B cell (primary cell): Measurements from ENCODE around the gene DAP. TPM values are rescaled to one million over a fixed set of nuclear protein-coding genes. Genes with fewer than 3 reads are reported as not detected.

Experiments used
- ATAC-seq: fragments of 200-7000 bp; cut with Tn5 transposase; one replicate; pipeline ENCODE4 v1.10.0; 2021; ENCODE audit warnings: low read depth, mild to moderate bottlenecking, moderate number of reproducible peaks, moderate library complexity
- CTCF ChIA-PET: fragments of 350-600 bp; sonication (Branson Sonifier 250); formaldehyde crosslinking; loops from one replicate; lab custom pipeline; 2021; ENCODE audit warnings: antibody characterized with exemption, inconsistent platforms; lab: Charles Lee
- POLR2A ChIA-PET: fragments of 350-600 bp; sonication (Branson Sonifier 250); formaldehyde crosslinking; loops from one replicate; lab custom pipeline; 2021; ENCODE audit warnings: antibody characterized with exemption; lab: Charles Lee
- DNase-seq: peaks from one replicate; pipeline ENCODE4 v3.0.0; 2013
- H2AFZ ChIP-seq: 2 replicates; pipeline ENCODE4 v1.6.1; 2012; ENCODE audit warnings: mild to moderate bottlenecking, low read depth, low read length; ENCODE audit not compliant: insufficient read depth, poor library complexity, severe bottlenecking
- H3K27ac ChIP-seq, 2 donors: 1 replicate in 1 of 2; 2 replicates in 1 of 2; pipeline ENCODE4 v1.5.1; 2012 to 2013; ENCODE audit warnings: low read length in 2 of 2, mild to moderate bottlenecking in 2 of 2, moderate library complexity in 1 of 2
- H3K27me3 ChIP-seq, 4 experiments: fragments of 200-600 bp in 1 of 4; sonication (generic) in 1 of 4; replicated peaks in 1 of 4; 1 replicate in 2 of 4; 2 replicates in 2 of 4; pipeline versions ENCODE4 v1.6.1 to v1.7.0; 2013 to 2016; ENCODE audit warnings: low read length in 3 of 4, mild to moderate bottlenecking in 2 of 4, mixed read lengths in 1 of 4, moderate library complexity in 1 of 4; ENCODE audit not compliant: insufficient read depth in 4 of 4, control insufficient read depth in 3 of 4; ENCODE audit errors: control extremely low read depth in 1 of 4
- H3K36me3 ChIP-seq, 2 experiments: replicated peaks in 1 of 2; 1 replicate in 1 of 2; 2 replicates in 1 of 2; pipeline versions ENCODE4 v1.6.1 to v1.7.1; 2013; ENCODE audit warnings: low read length in 1 of 2; ENCODE audit not compliant: insufficient read depth in 2 of 2, control insufficient read depth in 1 of 2; ENCODE audit errors: control extremely low read depth in 1 of 2, extremely low read depth in 1 of 2
- H3K4me1 ChIP-seq, 2 donors: fragments of 200-600 bp in 1 of 2; sonication (generic) in 1 of 2; 1 replicate in 1 of 2; 2 replicates in 1 of 2; pipeline versions ENCODE4 v1.5.1 to v1.6.1; 2013 to 2017; ENCODE audit warnings: low read length in 2 of 2; ENCODE audit not compliant: control insufficient read depth in 2 of 2, insufficient read depth in 2 of 2
- H3K4me2 ChIP-seq: replicated peaks from 2 replicates; pipeline ENCODE3; 2012; ENCODE audit warnings: mild to moderate bottlenecking, low read depth, low read length; ENCODE audit not compliant: poor library complexity, severe bottlenecking
- H3K4me3 ChIP-seq, 5 experiments: fragments of 200-600 bp in 1 of 5; sonication (generic) in 1 of 5; 1 replicate in 3 of 5; 2 replicates in 2 of 5; pipeline versions ENCODE4 v1.5.1 to v1.7.0; 2011 to 2016; ENCODE audit warnings: low read length in 4 of 5, mild to moderate bottlenecking in 4 of 5, low read depth in 2 of 5, control low read depth in 1 of 5, moderate library complexity in 1 of 5; ENCODE audit not compliant: insufficient read depth in 1 of 5; ENCODE audit errors: control extremely low read depth in 1 of 5, extremely low read depth in 1 of 5
- H3K79me2 ChIP-seq: fragments of 200-600 bp; sonication (generic); one replicate; pipeline ENCODE4 v1.6.0; 2016; ENCODE audit warnings: low read length; ENCODE audit not compliant: control insufficient read depth, insufficient read depth
- H3K9ac ChIP-seq: fragments of 200-600 bp; sonication (generic); 2 replicates; pipeline ENCODE4 v1.6.1; 2017; ENCODE audit warnings: mild to moderate bottlenecking, low read length, moderate library complexity
- H3K9me3 ChIP-seq, 3 donors: one replicate each; pipeline versions ENCODE4 v1.6.1 to v1.7.1; 2013; ENCODE audit warnings: low read length in 2 of 3; ENCODE audit not compliant: control insufficient read depth in 2 of 3, insufficient read depth in 1 of 3; ENCODE audit errors: control extremely low read depth in 1 of 3
- H4K20me1 ChIP-seq: 2 replicates; pipeline ENCODE4 v1.6.0; 2012; ENCODE audit warnings: mild to moderate bottlenecking, low read length; ENCODE audit not compliant: insufficient read depth, control insufficient read depth, poor library complexity, severe bottlenecking
- H3K27ac Mint-ChIP-seq: one replicate; pipeline ENCODE4 v1.8.0; 2021; ENCODE audit warnings: mixed read lengths
- H3K27me3 Mint-ChIP-seq: one replicate; pipeline ENCODE4 v1.8.0; 2021; ENCODE audit warnings: mixed read lengths
- H3K4me1 Mint-ChIP-seq: one replicate; pipeline ENCODE4 v1.8.0; 2021; ENCODE audit warnings: mixed read lengths
- H3K4me3 Mint-ChIP-seq: one replicate; pipeline ENCODE4 v1.8.0; 2021; ENCODE audit warnings: mixed read lengths
- H3K9me3 Mint-ChIP-seq: one replicate; pipeline ENCODE4 v1.8.0; 2022; ENCODE audit warnings: mixed read lengths; ENCODE audit not compliant: insufficient read depth
- CTCF ChIP-seq: fragments of 200-600 bp; IDR thresholded peaks from one replicate; pipeline ENCODE4 v1.8.0; 2022; ENCODE audit warnings: antibody characterized with exemption, mild to moderate bottlenecking
- EZH2 ChIP-seq: IDR thresholded peaks from 2 replicates; pipeline ENCODE4 v1.6.1; 2012; ENCODE audit warnings: borderline replicate concordance, low read depth, mild to moderate bottlenecking, moderate library complexity, low read length; ENCODE audit not compliant: insufficient read depth, poor library complexity, severe bottlenecking
- WGBS: methylation state at CpG from one replicate; pipeline ENCODE4 v1.1.5; 2013; ENCODE audit warnings: missing lambda C conversion rate; ENCODE audit not compliant: insufficient coverage; 5-methylcytosine and 5-hydroxymethylcytosine counted together
- intact Hi-C: fragments of 100-400 bp; cut with micrococcal nuclease; formaldehyde crosslinking; loops from one replicate; pipeline ENCODE4 v1.10.0; 2022
- polyA plus RNA-seq: library from polyadenylated mRNA; depleted of rRNA; stranded (reverse); fragments of >200 nt; gene quantifications from 2 replicates; pipeline ENCODE4 v1.2.3, GENCODE V29; 2012
- total RNA-seq, 2 donors: library from RNA; stranded (reverse); fragments of 120-200 nt in 1 of 2; gene quantifications; 1 replicate in 1 of 2; 2 replicates in 1 of 2; pipeline versions ENCODE4 v1.2.3 to v1.2.4, GENCODE V29; 2013 to 2022

The DAP gene
- total and polyA plus RNA-seq, 2 donors (not counting 1 experiment from before 2014, with no cell fraction given): 42.6 to 49.8 TPM

- H3K4me1 ChIP-seq: no peaks in the 10 kb centered on the region
- no peak overlapping the region for H3K27ac ChIP-seq
- no peaks in the 10 kb centered on the region for H3K36me3 ChIP-seq
- TF ChIP-seq EZH2 (no peak), CTCF (no peak)
- peaks cover 10% of the 10 kb centered on the region for H3K27me3 Mint-ChIP-seq
- no peak overlapping the region for H3K4me3 ChIP-seq
- no peaks in the 10 kb centered on the region for H4K20me1 ChIP-seq
- ChIA-PET POLR2A (no interaction called here), CTCF (no interaction called here)
- H3K9me3 ChIP-seq: peaks cover 0 to 1% (median 0%) of the 10 kb centered on the region in 3 donors
- H3K79me2 ChIP-seq: no peaks in the 10 kb centered on the region
- WGBS: 72% methylated on average over 9 of the region's 9 CpGs
- no peaks in the 10 kb centered on the region for H3K27me3 ChIP-seq
- no peak overlapping the region for H3K4me3 Mint-ChIP-seq
- no peak overlapping the region for H2AFZ ChIP-seq
- no peaks in the 10 kb centered on the region for H3K9me3 Mint-ChIP-seq
- no peak for ATAC-seq
- H3K4me1 Mint-ChIP-seq: no peaks in the 10 kb centered on the region
- no peak overlapping the region for H3K27ac Mint-ChIP-seq
- H3K9ac ChIP-seq: no peak overlapping the region
- DNase-seq: no peak
- intact Hi-C loops: no loop called here
- no peak overlapping the region for H3K4me2 ChIP-seq
Observed at GRCh38 chr5:10801931-10802666, 41.1 kb upstream of the DAP start.

- H3K79me2 ChIP-seq: no peaks in the 10 kb centered on the region
- Mint-ChIP-seq H3K4me3 (no peak overlapping the region), H3K9me3 (no peaks in the 10 kb centered on the region), H3K4me1 (no peaks in the 10 kb centered on the region), H3K27ac (no peak overlapping the region), H3K27me3 (peaks cover 16% of the 10 kb centered on the region)
- no peaks in the 10 kb centered on the region for H4K20me1 ChIP-seq
- no peak for TF ChIP-seq CTCF
- no peak overlapping the region for H2AFZ ChIP-seq
- no peak overlapping the region for H3K9ac ChIP-seq
- ChIA-PET CTCF (no interaction called here), POLR2A (no interaction called here)
- DNase-seq (no peak), ATAC-seq (no peak)
- H3K4me2 ChIP-seq: no peak overlapping the region
- no peaks in the 10 kb centered on the region for H3K4me1 ChIP-seq
- intact Hi-C loops: no loop called here
- no peak overlapping the region for H3K27ac ChIP-seq
- peaks cover 0 to 1% (median 0%) of the 10 kb centered on the region in 3 donors for H3K9me3 ChIP-seq
- no peak overlapping the region for H3K4me3 ChIP-seq
- 82% methylated on average over 3 of the region's 3 CpGs for WGBS
- H3K27me3 ChIP-seq: no peaks in the 10 kb centered on the region
- no peaks in the 10 kb centered on the region for H3K36me3 ChIP-seq
Observed at GRCh38 chr5:10800852-10801251, 39.8 kb upstream of the DAP start.
